ENCODE measurements around the gene UBE2N. TPM values are rescaled to one million over a fixed set of nuclear protein-coding genes. Genes with fewer than 3 reads are reported as not detected.

UBE2N gene
- total and polyA plus RNA-seq, 2 of the 8 experiments (the other 6 are each of a cell fraction or from before 2014, with no cell fraction given): 108 to 225 TPM

GRCh38 chr12:93466625-93467350, 25.0 kb upstream of the UBE2N start:
- 93% methylated on average over 9 of the region's 9 CpGs; no CpG with 5 or more reads in 1 of the 2 experiments for WGBS, 2 experiments (ENCODE audit: extremely low coverage in 1 of 2, insufficient coverage in 1 of 2, insufficient read length in 1 of 2, insufficient replicate concordance in 2 of 2, low coverage in 1 of 2, low lambda C conversion rate in 2 of 2, missing lambda C conversion rate in 1 of 2)
- H3K9ac ChIP-seq (replicated peaks in 1 of 4; ENCODE audit: extremely low read depth in 1 of 4, low read depth in 3 of 4, low read length in 3 of 4): no peak overlapping the region
- peak overlapping the region; percentile 13 for H3K4ac ChIP-seq (replicated peaks; ENCODE audit: insufficient read length, low read depth, low read length)
- H3K4me3 ChIP-seq (ENCODE audit: extremely low read depth in 1 of 4, insufficient read depth in 2 of 4, low read depth in 3 of 4, low read length in 4 of 4): peak overlapping the region in 1 of 4 experiments; percentile 91; a peak in 4 of 8 replicates
- ChIA-PET CTCF (ENCODE audit: partially characterized antibody) (interaction anchor here (0.6 to 1.8 kb wide), 7 partner anchors 11 to 635 kb away, joined by 3 to 5 read pairs (median 3); no protein-coding TSS in a partner anchor), POLR2A (ENCODE audit: partially characterized antibody) (interaction anchor here (0.7 to 2.1 kb wide), 10 partner anchors 8 to 456 kb away, joined by 3 to 12 read pairs (median 4); no protein-coding TSS in a partner anchor)
- H3K23ac ChIP-seq (ENCODE audit: insufficient read length): no peak overlapping the region
- peaks cover 3% of the 10 kb centered on the region; the same call in 1 of the 2 replicates for H3K23me2 ChIP-seq (ENCODE audit: low read depth, low read length)
- H3K27ac ChIP-seq (ENCODE audit: low read depth, low read length): no peak overlapping the region
- no peak overlapping the region for H2AK5ac ChIP-seq (ENCODE audit: low read depth, low read length)
- no peak overlapping the region for H2BK12ac ChIP-seq (ENCODE audit: low read depth, low read length)
- H3K14ac ChIP-seq (ENCODE audit: insufficient read length): no peak overlapping the region
- no peak overlapping the region for H4K8ac ChIP-seq (ENCODE audit: extremely low read depth, insufficient read depth, low read length)
- no peaks in the 10 kb centered on the region for H3K4me1 ChIP-seq (replicated peaks in 1 of 4; ENCODE audit: control insufficient read depth in 3 of 4, insufficient read depth in 4 of 4, low read length in 3 of 4)
- H4K91ac ChIP-seq (replicated peaks; ENCODE audit: insufficient read length, low read length): no peak overlapping the region
- H3K9me3 ChIP-seq (ENCODE audit: insufficient read depth in 2 of 2, low read depth in 1 of 2, low read length in 1 of 2): no peaks in the 10 kb centered on the region
- no peak overlapping the region for H2BK20ac ChIP-seq (ENCODE audit: low read length)
- no peak for FAIRE-seq
- no peak overlapping the region for H2BK5ac ChIP-seq (ENCODE audit: low read depth, low read length)
- H3K56ac ChIP-seq (replicated peaks; ENCODE audit: insufficient read length, low read depth, low read length): no peak overlapping the region
- H3K79me1 ChIP-seq (ENCODE audit: low read depth, low read length): no peaks in the 10 kb centered on the region; the same call in 1 of the 2 replicates
- H2BK15ac ChIP-seq (ENCODE audit: low read length): no peak overlapping the region
- H3K27me3 ChIP-seq (replicated peaks in 1 of 4; ENCODE audit: control insufficient read depth in 3 of 4, extremely low read depth in 1 of 4, insufficient read depth in 3 of 4, low read length in 3 of 4): no peaks in the 10 kb centered on the region
- peaks cover 17 to 44% of the 10 kb centered on the region in 2 experiments; a peak in 3 of 4 replicates for H3K79me2 ChIP-seq (ENCODE audit: control insufficient read depth in 1 of 2, insufficient read depth in 2 of 2, low read length in 2 of 2)
- H4K20me1 ChIP-seq (replicated peaks in 1 of 2; ENCODE audit: control insufficient read depth in 1 of 2, insufficient read depth in 2 of 2, low read length in 2 of 2): no peaks in the 10 kb centered on the region
- peak overlapping the region in 1 of 2 experiments; percentile 62; a peak in 1 of 4 replicates for H3K4me2 ChIP-seq (ENCODE audit: insufficient read depth in 1 of 2, low read depth in 2 of 2, low read length in 2 of 2)
- H2AFZ ChIP-seq (ENCODE audit: low read length): no peak overlapping the region
- H2BK120ac ChIP-seq (replicated peaks; ENCODE audit: low read depth, low read length): no peak overlapping the region
- no peak for DNase-seq (ENCODE audit: low read depth in 1 of 2, low spot score in 2 of 2)
- no peak overlapping the region for H3K18ac ChIP-seq (ENCODE audit: extremely low read depth, low read length)
- peaks cover 4 to 25% (median 7%) of the 10 kb centered on the region in 4 experiments; a peak in 6 of 8 replicates for H3K36me3 ChIP-seq (ENCODE audit: control insufficient read depth in 2 of 4, insufficient read depth in 4 of 4, low read length in 3 of 4)
- no peak overlapping the region for H4K5ac ChIP-seq (ENCODE audit: insufficient read length, low read depth, low read length)
- TF ChIP-seq SP2 (IDR thresholded peaks at IDR 0.05; ENCODE audit: low read length) (no peak), JUND (IDR thresholded peaks at IDR 0.05; ENCODE audit: low read length) (no peak), BRCA1 (IDR thresholded peaks at IDR 0.05; ENCODE audit: low read depth, low read length) (no peak), MAX (IDR thresholded peaks at IDR 0.05) (no peak), POLR2AphosphoS5 (IDR thresholded peaks at IDR 0.05; ENCODE audit: low read depth, low read length) (no peak), HDAC2 (IDR thresholded peaks at IDR 0.05; ENCODE audit: borderline replicate concordance in 1 of 2, low read depth in 2 of 2, low read length in 2 of 2) (no peak), KDM4A (IDR thresholded peaks at IDR 0.05; ENCODE audit: low read depth, low read length, severe bottlenecking) (no peak), GABPA (IDR thresholded peaks at IDR 0.05; ENCODE audit: borderline replicate concordance, insufficient read depth, low read length) (no peak), POLR2A (IDR thresholded peaks at IDR 0.05; ENCODE audit: control extremely low read depth in 1 of 2, low read depth in 2 of 2, low read length in 2 of 2) (no peak), CEBPB (IDR thresholded peaks at IDR 0.05; ENCODE audit: low read depth, low read length) (no peak), TBP (IDR thresholded peaks at IDR 0.05; ENCODE audit: low read depth, low read length) (no peak), ATF3 (IDR thresholded peaks at IDR 0.05; ENCODE audit: insufficient read depth, low read depth, low read length) (no peak)
